Suprapubic skin (tissue), 3 donors: ENCODE measurements around the gene LPCAT1.

Source experiments
- EP300 ChIP-seq: sonication (generic); formaldehyde crosslinking; IDR thresholded peaks from one replicate; pipeline ENCODE4 v1.6.1; 2017; ENCODE audit warnings: antibody characterized with exemption
- POLR2A ChIP-seq, 2 donors: fragments of 450-650 bp; IDR thresholded peaks; one replicate each; pipeline ENCODE4 v1.6.1; 2017; ENCODE audit warnings: antibody characterized with exemption in 2 of 2, mild to moderate bottlenecking in 2 of 2, moderate library complexity in 2 of 2
- TF ChIP-seq, protein P1 (sequence below), 2 donors: fragments of 200-600 bp in 1 of 2; fragments of 450-650 bp in 1 of 2; sonication (generic) in 1 of 2; IDR thresholded peaks; one replicate each; pipeline ENCODE4 v1.5.1; 2016 to 2019; ENCODE audit warnings: antibody characterized with exemption in 2 of 2, mild to moderate bottlenecking in 1 of 2, moderate library complexity in 1 of 2

DNA sequence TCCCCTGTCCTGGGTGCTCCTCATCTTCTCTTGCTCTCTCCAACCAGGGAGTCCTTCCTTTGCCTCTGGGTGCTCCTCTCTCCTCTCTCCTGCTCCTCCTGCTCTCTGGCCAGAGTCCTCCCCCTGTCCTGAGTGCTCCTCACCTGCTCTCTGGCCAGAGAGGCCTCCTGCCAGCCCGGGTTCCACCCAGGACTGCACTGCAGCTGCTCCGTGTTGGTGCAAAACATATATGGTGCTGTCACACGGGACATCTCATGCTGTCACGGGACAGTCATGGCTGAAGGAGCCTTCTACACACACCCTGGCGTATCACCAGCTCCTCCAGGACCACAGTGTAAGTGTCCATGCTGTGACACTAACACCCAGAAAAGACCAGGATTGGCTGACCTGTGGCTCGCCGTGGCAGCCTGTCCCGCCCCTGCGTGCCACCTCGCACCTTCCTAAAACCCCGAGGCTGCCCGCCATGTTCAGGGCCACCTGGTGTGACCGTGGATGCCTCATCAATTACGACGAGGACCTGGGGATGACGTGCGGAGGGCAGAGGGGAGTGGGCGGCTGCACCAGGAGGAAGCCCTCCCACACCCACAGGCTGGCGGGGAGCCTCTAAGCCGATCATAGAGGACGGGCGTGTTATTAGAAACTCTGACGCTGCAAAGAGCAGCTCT lies 50.7 kb downstream of the LPCAT1 start:
- TF ChIP-seq, protein P1, sequence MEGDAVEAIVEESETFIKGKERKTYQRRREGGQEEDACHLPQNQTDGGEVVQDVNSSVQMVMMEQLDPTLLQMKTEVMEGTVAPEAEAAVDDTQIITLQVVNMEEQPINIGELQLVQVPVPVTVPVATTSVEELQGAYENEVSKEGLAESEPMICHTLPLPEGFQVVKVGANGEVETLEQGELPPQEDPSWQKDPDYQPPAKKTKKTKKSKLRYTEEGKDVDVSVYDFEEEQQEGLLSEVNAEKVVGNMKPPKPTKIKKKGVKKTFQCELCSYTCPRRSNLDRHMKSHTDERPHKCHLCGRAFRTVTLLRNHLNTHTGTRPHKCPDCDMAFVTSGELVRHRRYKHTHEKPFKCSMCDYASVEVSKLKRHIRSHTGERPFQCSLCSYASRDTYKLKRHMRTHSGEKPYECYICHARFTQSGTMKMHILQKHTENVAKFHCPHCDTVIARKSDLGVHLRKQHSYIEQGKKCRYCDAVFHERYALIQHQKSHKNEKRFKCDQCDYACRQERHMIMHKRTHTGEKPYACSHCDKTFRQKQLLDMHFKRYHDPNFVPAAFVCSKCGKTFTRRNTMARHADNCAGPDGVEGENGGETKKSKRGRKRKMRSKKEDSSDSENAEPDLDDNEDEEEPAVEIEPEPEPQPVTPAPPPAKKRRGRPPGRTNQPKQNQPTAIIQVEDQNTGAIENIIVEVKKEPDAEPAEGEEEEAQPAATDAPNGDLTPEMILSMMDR (IDR thresholded peaks at IDR 0.05): no peak
- TF ChIP-seq EP300: no peak
- no peak for TF ChIP-seq POLR2A (IDR thresholded peaks at IDR 0.05)
